GM03348 (cell line): ENCODE results near the gene CLSTN2.

Experiments
- DNase-seq: peaks from one replicate; pipeline ENCODE4 v3.0.0; 2012; ENCODE audit warnings: low spot score

Gene CLSTN2

GRCh38 chr3:140453750-140454149 is 518.8 kb downstream of the CLSTN2 start:
- no peak for DNase-seq

- no peak for DNase-seq
These were observed 520.7 kb downstream of the CLSTN2 start for GRCh38 chr3:140455521-140456214.

GRCh38 chr3:140456974-140457373 is 522.0 kb downstream of the CLSTN2 start:
- no peak for DNase-seq

GRCh38 chr3:140459462-140459861 is 524.5 kb downstream of the CLSTN2 start:
- DNase-seq: no peak

GRCh38 chr3:140461250-140461649 is 526.3 kb downstream of the CLSTN2 start:
- no peak for DNase-seq

- no peak for DNase-seq
These were observed 528.4 kb downstream of the CLSTN2 start for GRCh38 chr3:140463355-140463754.

GRCh38 chr3:140465988-140466387 is 531.0 kb downstream of the CLSTN2 start:
- DNase-seq: no peak

- no peak for DNase-seq
These were observed 531.5 kb downstream of the CLSTN2 start for GRCh38 chr3:140466535-140466934.

- DNase-seq: no peak
These were observed 532.2 kb downstream of the CLSTN2 start for GRCh38 chr3:140467104-140467577.

GRCh38 chr3:140467796-140468315 is 532.9 kb downstream of the CLSTN2 start:
- no peak for DNase-seq

- DNase-seq: no peak
These were observed 533.4 kb downstream of the CLSTN2 start for GRCh38 chr3:140468407-140468806.

- DNase-seq: no peak
These were observed 534.5 kb downstream of the CLSTN2 start for GRCh38 chr3:140469491-140469890.

- DNase-seq: no peak
These were observed 535.2 kb downstream of the CLSTN2 start for GRCh38 chr3:140470211-140470610.

GRCh38 chr3:140470962-140471361 is 536.0 kb downstream of the CLSTN2 start:
- DNase-seq: no peak

- no peak for DNase-seq
These were observed 537.5 kb downstream of the CLSTN2 start for GRCh38 chr3:140472306-140473020.

GRCh38 chr3:140487566-140487965 is 552.6 kb downstream of the CLSTN2 start:
- no peak for DNase-seq

- DNase-seq: no peak
These were observed 558.3 kb downstream of the CLSTN2 start for GRCh38 chr3:140493271-140493670.

- no peak for DNase-seq
These were observed 560.0 kb downstream of the CLSTN2 start for GRCh38 chr3:140494970-140495369.

- no peak for DNase-seq
These were observed 562.3 kb downstream of the CLSTN2 start for GRCh38 chr3:140497331-140497730.

GRCh38 chr3:140499114-140499757 is 564.3 kb downstream of the CLSTN2 start:
- DNase-seq: peak; percentile 17

GRCh38 chr3:140500473-140500872 is 565.5 kb downstream of the CLSTN2 start:
- no peak for DNase-seq

- no peak for DNase-seq
These were observed 566.2 kb downstream of the CLSTN2 start for GRCh38 chr3:140501061-140501769.
